Left renal pelvis (tissue), 4 donors: Measurements from ENCODE around the gene RASSF8. TPM values are rescaled to one million over a fixed set of nuclear protein-coding genes. Genes with fewer than 3 reads are reported as not detected.

Source experiments
- DNase-seq, 4 donors: peaks; one replicate each; pipeline ENCODE4 v3.0.0-alpha.2; 2013; ENCODE audit warnings: low read depth in 4 of 4, low spot score in 3 of 4
- polyA plus RNA-seq, 4 donors: library from polyadenylated mRNA; unstranded; fragments of 120-200 nt; gene quantifications; one replicate each; pipeline ENCODE4 v1.2.1, GENCODE V29; 2013; ENCODE audit not compliant: insufficient read length in 4 of 4

RASSF8 gene
- polyA plus RNA-seq, 4 donors: 61.6 to 76.0 (median 69.8) TPM

GRCh38 chr12:26100666-26101349 is 142.3 kb downstream of the RASSF8 start:
- DNase-seq: no peak

- no peak for DNase-seq
These were observed 142.9 kb downstream of the RASSF8 start for GRCh38 chr12:26101350-26101734.

GRCh38 chr12:26101763-26102162 is 143.3 kb downstream of the RASSF8 start:
- DNase-seq: no peak

- DNase-seq: no peak
These were observed 144.5 kb downstream of the RASSF8 start for GRCh38 chr12:26102953-26103352.

GRCh38 chr12:26106347-26106746 is 147.9 kb downstream of the RASSF8 start:
- DNase-seq: no peak

- no peak for DNase-seq
These were observed 150.4 kb downstream of the RASSF8 start for GRCh38 chr12:26108915-26109314.

- DNase-seq: no peak
These were observed 150.9 kb downstream of the RASSF8 start for GRCh38 chr12:26109343-26109881.

- DNase-seq: no peak
These were observed 153.8 kb downstream of the RASSF8 start for GRCh38 chr12:26112232-26112631.

GRCh38 chr12:26112703-26113147 is 154.2 kb downstream of the RASSF8 start:
- DNase-seq: no peak

- no peak for DNase-seq
These were observed 154.7 kb downstream of the RASSF8 start for GRCh38 chr12:26113181-26113654.

GRCh38 chr12:26113853-26114719 is 155.6 kb downstream of the RASSF8 start:
- peak in 3 of 4 donors; percentile 76 to 82 (median 82) for DNase-seq

GRCh38 chr12:26114720-26115401 is 156.4 kb downstream of the RASSF8 start:
- no peak for DNase-seq

GRCh38 chr12:26116829-26117715 is 158.6 kb downstream of the RASSF8 start:
- DNase-seq: no peak

- no peak for DNase-seq
These were observed 159.8 kb downstream of the RASSF8 start for GRCh38 chr12:26118308-26118707.

GRCh38 chr12:26119391-26119989 is 161.0 kb downstream of the RASSF8 start:
- DNase-seq: no peak

GRCh38 chr12:26120561-26121274 is 162.2 kb downstream of the RASSF8 start:
- no peak for DNase-seq

GRCh38 chr12:26121323-26122060 is 163.0 kb downstream of the RASSF8 start:
- no peak for DNase-seq

- no peak for DNase-seq
These were observed 163.7 kb downstream of the RASSF8 start for GRCh38 chr12:26122061-26122680.
